Parietal lobe (tissue), 2 donors: ENCODE measurements around the gene ANKRD55. TPM values are rescaled to one million over a fixed set of nuclear protein-coding genes. Genes with fewer than 3 reads are reported as not detected.

Experiments used
- small RNA-seq: library from RNA; depleted of rRNA; stranded (forward); fragments of <200 nt; gene quantifications from one replicate; pipeline ENCODE3, GENCODE V24; 2014; ENCODE audit warnings: low replicate concordance
- total RNA-seq: library from RNA; depleted of rRNA; stranded (reverse); fragments of >200 nt; gene quantifications from one replicate; pipeline ENCODE4 v1.2.3, GENCODE V29; 2014

Gene ANKRD55
- total RNA-seq, result 0.63 TPM

GRCh38 chr5:56233230-56233629 lies at the start of gene ANKRD55:
Gene ANKRD55 (minus strand): TSS chr5:56233330. CDS start chr5:56232913, 417 bp downstream.

Small RNA genes lying within 50 kb of the gene (small RNA-seq; reads per million reads assigned to genes)
- gene RNA5SP184 (not detected), gene RNA5SP185 (not detected), gene RNU6-299P (not detected)

Other genes with a start within 250 kb of the ANKRD55 start
- 38.8 TPM for gene IL6ST, start 238.4 kb downstream of the ANKRD55 start, total RNA-seq